HCT116 (cell line): Measurements from ENCODE around the gene GPX1.

Experiments
- CTCF ChIP-seq, 3 experiments: fragments of 200-600 bp in 1 of 3; sonication (generic) in 1 of 3; IDR thresholded peaks in 2 of 3; conservative IDR thresholded peaks in 1 of 3; 2 replicates each; pipeline ENCODE4 v1.5.1; 2012 to 2017; ENCODE audit warnings: low read depth in 2 of 3, low read length in 2 of 3, antibody characterized with exemption in 1 of 3, borderline replicate concordance in 1 of 3, control low read depth in 1 of 3, mild to moderate bottlenecking in 1 of 3, mixed read lengths in 1 of 3, mixed run types in 1 of 3, moderate library complexity in 1 of 3; ENCODE audit not compliant: insufficient read depth in 1 of 3
- RAD21 ChIP-seq: IDR thresholded peaks from 2 replicates; pipeline ENCODE4 v1.6.1; 2012; ENCODE audit warnings: low read depth, mild to moderate bottlenecking
- SIN3A ChIP-seq: IDR thresholded peaks from 2 replicates; pipeline ENCODE4 v1.6.1; 2012; ENCODE audit warnings: low read depth

GRCh38 chr3:49358884-49359225 is 702 bp upstream of the GPX1 start:
- TF ChIP-seq CTCF (IDR thresholded peaks at IDR 0.05 in 2 of 3, conservative IDR thresholded peaks at IDR 0.05 in 1 of 3; ENCODE audit: borderline replicate concordance in 1 of 3, insufficient read depth in 1 of 3, low read depth in 2 of 3, low read length in 2 of 3) (no peak), RAD21 (no peak), SIN3A (no peak)
